ENCODE results near the gene GGA1. TPM values are rescaled to one million over a fixed set of nuclear protein-coding genes. Genes with fewer than 3 reads are reported as not detected.

Gene GGA1
- total RNA-seq, 3 donors from 2014 or later (not counting 1 experiment from before 2014, with no cell fraction given): 69.3 to 87.8 (median 80.2) TPM

DNA sequence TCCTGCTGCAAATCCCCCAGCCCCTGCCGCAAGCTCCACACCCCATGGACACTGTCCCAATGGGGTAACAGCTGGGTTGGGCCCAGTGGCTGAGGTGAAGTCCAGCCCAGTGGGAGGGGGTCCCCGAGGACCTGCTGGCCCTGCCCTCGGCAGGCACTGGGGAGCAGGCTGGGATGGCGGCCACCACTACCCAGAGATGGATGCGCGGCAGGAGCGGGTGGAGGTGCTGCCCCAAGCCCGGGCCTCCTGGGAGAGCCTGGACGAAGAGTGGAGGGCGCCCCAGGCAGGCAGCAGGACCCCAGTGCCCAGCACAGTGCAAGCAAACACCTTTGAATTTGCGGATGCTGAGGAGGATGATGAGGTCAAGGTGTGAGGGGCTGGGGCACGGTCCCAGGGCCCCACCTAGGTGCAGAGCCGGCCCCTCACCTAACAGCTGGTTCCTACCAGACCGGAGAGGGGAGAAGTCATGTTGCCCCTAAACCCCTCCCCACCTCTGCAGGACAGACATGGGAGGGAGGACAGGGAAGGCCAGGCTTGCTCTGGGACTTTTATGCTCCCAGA lies 40.1 kb upstream of the GGA1 start:
- Histone ChIP-seq H3K4me1 (ENCODE audit: control insufficient read depth, insufficient read depth, low read length) (peaks cover 25% of the 10 kb centered on the region), H3K36me3 (ENCODE audit: control insufficient read depth, insufficient read depth, low read length) (no peaks in the 10 kb centered on the region), H3K27me3 (ENCODE audit: control insufficient read depth, insufficient read depth, low read length) (peaks cover 3% of the 10 kb centered on the region), H3K27ac (ENCODE audit: low read length) (no peak overlapping the region), H3K4me3 (ENCODE audit: low read length) (no peak overlapping the region), H3K9me3 (ENCODE audit: control insufficient read depth, insufficient read depth, low read length) (no peaks in the 10 kb centered on the region)
- DNase-seq (no peak), ATAC-seq (no peak)
- no peaks in the 10 kb centered on the region for H3K9me3 Mint-ChIP-seq
- no peak overlapping the region for H3K27ac Mint-ChIP-seq
- no peak overlapping the region for H3K4me3 Mint-ChIP-seq
- 92% methylated on average over 14 of the region's 14 CpGs for WGBS (ENCODE audit: insufficient coverage)
- H3K4me1 Mint-ChIP-seq: peaks cover 22 to 23% of the 10 kb centered on the region in 2 donors
- TF ChIP-seq, protein P1, sequence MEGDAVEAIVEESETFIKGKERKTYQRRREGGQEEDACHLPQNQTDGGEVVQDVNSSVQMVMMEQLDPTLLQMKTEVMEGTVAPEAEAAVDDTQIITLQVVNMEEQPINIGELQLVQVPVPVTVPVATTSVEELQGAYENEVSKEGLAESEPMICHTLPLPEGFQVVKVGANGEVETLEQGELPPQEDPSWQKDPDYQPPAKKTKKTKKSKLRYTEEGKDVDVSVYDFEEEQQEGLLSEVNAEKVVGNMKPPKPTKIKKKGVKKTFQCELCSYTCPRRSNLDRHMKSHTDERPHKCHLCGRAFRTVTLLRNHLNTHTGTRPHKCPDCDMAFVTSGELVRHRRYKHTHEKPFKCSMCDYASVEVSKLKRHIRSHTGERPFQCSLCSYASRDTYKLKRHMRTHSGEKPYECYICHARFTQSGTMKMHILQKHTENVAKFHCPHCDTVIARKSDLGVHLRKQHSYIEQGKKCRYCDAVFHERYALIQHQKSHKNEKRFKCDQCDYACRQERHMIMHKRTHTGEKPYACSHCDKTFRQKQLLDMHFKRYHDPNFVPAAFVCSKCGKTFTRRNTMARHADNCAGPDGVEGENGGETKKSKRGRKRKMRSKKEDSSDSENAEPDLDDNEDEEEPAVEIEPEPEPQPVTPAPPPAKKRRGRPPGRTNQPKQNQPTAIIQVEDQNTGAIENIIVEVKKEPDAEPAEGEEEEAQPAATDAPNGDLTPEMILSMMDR (IDR thresholded peaks at IDR 0.05): no peak
- intact Hi-C loops (cut with micrococcal nuclease): loop anchor here (5.0 kb wide), 1 partner anchor 81 kb away; the partner anchor contains the start of gene MFNG
- no peaks in the 10 kb centered on the region for H3K36me3 Mint-ChIP-seq
- peaks cover 9 to 20% of the 10 kb centered on the region in 2 donors for H3K27me3 Mint-ChIP-seq (ENCODE audit: low read depth in 2 of 2)

DNA sequence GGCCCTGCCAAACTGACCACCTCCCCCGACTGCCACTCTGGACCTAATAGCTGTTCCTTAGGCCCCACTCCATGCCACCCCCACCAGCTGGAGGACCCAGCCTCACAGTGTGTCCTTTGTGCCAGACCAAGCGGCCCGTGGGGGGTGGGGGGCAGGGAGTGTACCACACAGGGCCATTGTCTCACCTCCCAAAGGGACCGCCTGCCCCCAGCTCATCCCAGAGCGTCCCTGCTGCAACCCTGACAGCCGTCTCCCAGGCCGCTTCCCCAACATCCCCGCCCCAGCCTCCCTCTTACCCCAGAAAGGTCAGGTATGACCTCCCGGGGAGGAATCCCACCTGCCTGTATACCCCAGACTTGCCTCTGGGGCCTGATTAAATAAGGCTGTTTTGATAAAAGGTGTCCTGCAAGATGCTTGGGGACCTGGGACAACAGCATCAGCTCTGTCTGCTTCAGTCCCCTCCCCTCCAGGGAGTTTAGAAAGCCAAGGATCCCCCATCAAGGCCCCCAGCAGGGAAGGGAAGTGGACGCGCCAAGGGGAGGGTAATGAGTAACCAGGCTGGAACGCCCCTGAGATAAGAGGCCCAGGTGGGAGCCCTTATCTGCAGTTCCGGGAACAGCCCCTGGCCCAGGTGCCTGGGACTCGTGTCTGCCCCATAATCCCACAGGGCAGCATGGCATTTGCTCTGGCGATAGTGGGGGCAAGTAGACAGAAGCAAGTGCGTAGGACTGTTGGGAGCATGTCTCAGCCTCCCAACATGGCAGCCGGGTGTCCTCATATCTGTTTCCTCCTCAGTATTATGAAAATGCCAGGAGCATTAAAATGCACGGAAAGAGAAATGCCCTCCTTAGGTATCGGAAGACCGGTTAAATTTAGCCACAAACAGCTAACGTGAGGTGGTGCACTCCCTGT lies 39.4 kb upstream of the GGA1 start:
- Mint-ChIP-seq H3K4me1 (peaks cover 22 to 23% of the 10 kb centered on the region in 2 donors), H3K36me3 (no peaks in the 10 kb centered on the region), H3K27me3 (ENCODE audit: low read depth in 2 of 2) (peaks cover 1 to 13% of the 10 kb centered on the region in 2 donors), H3K27ac (no peak overlapping the region), H3K4me3 (no peak overlapping the region), H3K9me3 (no peaks in the 10 kb centered on the region)
- Histone ChIP-seq H3K27ac (ENCODE audit: low read length) (no peak overlapping the region), H3K9me3 (ENCODE audit: control insufficient read depth, insufficient read depth, low read length) (no peaks in the 10 kb centered on the region), H3K4me1 (ENCODE audit: control insufficient read depth, insufficient read depth, low read length) (peaks cover 25% of the 10 kb centered on the region), H3K36me3 (ENCODE audit: control insufficient read depth, insufficient read depth, low read length) (no peaks in the 10 kb centered on the region), H3K27me3 (ENCODE audit: control insufficient read depth, insufficient read depth, low read length) (no peaks in the 10 kb centered on the region), H3K4me3 (ENCODE audit: low read length) (no peak overlapping the region)
- intact Hi-C loops (cut with micrococcal nuclease): loop anchor here (5.0 kb wide), 1 partner anchor 82 kb away; the partner anchor contains the start of gene MFNG
- 90% methylated on average over 21 of the region's 21 CpGs for WGBS (ENCODE audit: insufficient coverage)
- ATAC-seq (no peak), DNase-seq (no peak)
- TF ChIP-seq, protein P1 (IDR thresholded peaks at IDR 0.05): no peak

DNA sequence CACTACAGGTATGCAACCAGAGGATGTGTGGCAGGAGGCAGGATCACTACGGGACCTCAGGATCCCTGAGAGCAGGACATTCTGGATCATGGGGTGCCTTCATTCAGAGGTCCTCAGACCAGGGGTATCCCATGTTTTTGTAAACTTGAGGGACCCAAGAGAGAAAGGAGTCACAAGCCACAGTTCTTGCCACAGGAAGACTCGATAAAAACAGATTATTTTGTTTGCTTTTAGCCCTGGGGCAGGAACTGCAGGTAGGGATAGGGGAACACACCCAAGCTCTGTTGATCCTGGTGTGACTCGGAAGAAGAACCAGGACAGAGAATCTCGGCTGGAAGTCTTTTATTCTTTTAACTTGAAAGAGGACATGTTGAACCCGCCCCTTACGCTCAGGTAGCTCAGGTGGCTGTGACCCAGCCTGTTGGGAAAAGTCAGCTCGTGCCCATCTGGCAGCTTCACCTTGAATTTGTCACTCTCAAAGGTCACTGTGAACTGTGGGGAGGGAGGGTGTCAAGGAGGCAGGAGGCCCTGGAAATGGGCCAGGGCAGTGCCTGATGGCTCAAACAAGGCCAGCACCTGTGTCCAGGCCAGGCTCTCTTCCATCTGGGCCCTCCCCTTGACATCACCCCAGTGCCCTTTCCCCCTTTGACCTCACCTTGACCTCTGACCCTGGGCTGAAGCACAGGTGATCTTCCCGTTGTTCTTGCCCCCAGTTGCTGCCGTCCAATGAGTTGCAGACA lies 38.5 kb upstream of the GGA1 start:
- Histone ChIP-seq H3K36me3 (ENCODE audit: control insufficient read depth, insufficient read depth, low read length) (no peaks in the 10 kb centered on the region), H3K27ac (ENCODE audit: low read length) (no peak overlapping the region), H3K9me3 (ENCODE audit: control insufficient read depth, insufficient read depth, low read length) (no peaks in the 10 kb centered on the region), H3K4me1 (ENCODE audit: control insufficient read depth, insufficient read depth, low read length) (peaks cover 25% of the 10 kb centered on the region), H3K4me3 (ENCODE audit: low read length) (no peak overlapping the region), H3K27me3 (ENCODE audit: control insufficient read depth, insufficient read depth, low read length) (no peaks in the 10 kb centered on the region)
- DNase-seq (no peak), ATAC-seq (no peak)
- Mint-ChIP-seq H3K9me3 (no peaks in the 10 kb centered on the region), H3K27me3 (ENCODE audit: low read depth in 2 of 2) (peaks cover 0 to 13% of the 10 kb centered on the region in 2 donors), H3K4me3 (no peak overlapping the region), H3K4me1 (peaks cover 22 to 23% of the 10 kb centered on the region in 2 donors), H3K27ac (no peak overlapping the region), H3K36me3 (no peaks in the 10 kb centered on the region)
- intact Hi-C loops (cut with micrococcal nuclease): loop anchor here (5.0 kb wide), 1 partner anchor 83 kb away; the partner anchor contains the start of gene MFNG
- TF ChIP-seq, protein P1 (IDR thresholded peaks at IDR 0.05): no peak
- 88% methylated on average over 9 of the region's 9 CpGs for WGBS (ENCODE audit: insufficient coverage)

All from natural killer cell (primary cell).